GM19452 (cell line): ENCODE data around the gene FBXL14.
A peak's percentile ranks its signal among the peaks of the same experiment; 100 is the strongest.

Source experiments
- ATAC-seq: cut with Tn5 transposase; IDR thresholded peaks from one replicate; pipeline ENCODE4 v1.9.1; 2021; ENCODE audit not compliant: unreplicated experiment

The FBXL14 gene

GRCh38 chr12:1593174-1594005 is 991 bp downstream of the FBXL14 start:
- ATAC-seq = peak; percentile 21

DNA sequence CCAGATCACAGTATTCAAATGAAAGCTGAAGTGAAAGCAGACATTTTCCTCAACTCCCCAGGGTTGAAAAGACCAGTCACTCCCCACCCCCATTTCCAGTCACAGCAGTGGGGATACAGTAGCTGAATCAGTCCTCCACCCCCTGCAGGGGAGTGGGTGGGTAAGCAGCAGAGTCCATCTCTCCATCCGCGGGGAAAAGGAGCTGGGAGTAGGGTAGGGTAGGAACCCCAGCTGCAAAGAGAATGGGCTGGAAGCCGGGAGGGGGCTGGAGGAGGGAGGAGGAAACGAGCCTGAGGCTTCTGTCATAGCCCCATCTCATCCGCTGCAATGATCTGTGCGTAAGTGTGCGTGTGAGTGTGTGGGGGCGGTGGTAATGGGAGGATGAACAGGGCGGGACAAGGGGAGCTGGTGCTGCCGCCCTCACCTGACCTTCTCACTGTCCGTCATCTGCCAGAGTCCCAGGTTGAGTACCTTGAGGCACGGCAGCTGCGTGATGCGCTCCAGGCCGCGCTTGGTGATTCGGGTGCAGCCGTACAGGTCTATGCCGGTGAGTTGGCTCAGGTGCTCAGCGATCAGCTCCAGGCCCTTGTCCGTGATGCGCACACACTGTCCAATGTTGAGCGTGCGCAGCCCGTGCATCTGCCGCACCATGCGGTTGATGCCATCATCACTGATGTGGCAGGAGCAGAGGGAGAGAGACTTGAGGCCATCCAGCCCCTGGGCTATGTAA is 1.8 kb downstream of the FBXL14 start:
- ATAC-seq = no peak

DNA sequence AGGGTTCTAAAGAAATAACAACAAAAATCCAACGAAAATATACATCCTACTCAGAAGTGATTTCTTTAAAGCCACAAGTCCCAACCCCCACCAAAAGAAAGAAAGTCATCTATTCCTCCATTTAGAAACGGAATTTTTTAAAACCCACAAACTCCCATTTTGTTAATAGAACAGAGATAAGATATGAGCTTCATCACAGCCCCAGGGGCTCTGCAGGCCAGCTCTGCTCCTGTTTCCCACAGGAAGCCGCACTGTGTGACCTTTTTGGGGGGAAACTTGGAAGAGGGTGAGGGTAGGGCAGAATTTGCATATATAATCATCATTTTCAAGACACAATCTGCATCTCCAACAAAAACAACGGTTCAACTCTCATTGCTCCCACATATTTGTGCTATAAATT is 2.8 kb downstream of the FBXL14 start:
- no peak for ATAC-seq

DNA sequence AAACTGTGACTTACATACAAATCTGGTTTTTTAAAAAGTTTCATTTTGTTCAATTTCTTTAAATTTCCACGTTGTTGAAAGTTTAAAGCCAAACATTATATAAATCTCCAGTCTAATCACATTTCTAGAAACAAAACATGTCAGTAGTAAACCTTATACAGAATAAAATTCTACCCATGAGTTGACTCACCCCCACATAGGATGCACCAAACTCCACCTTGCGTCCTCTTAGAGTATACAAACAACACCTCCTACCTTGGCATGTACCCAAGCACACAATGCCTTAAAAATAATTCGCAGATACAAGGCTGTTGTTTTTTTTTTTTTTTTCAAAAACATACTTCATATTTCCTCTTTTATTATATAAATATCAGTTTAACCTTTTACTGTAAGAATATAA is 3.3 kb downstream of the FBXL14 start:
- no peak for ATAC-seq

- ATAC-seq = no peak
Measured at GRCh38 chr12:1590221-1590979, 4.0 kb downstream of the FBXL14 start.

- no peak for ATAC-seq
Measured at GRCh38 chr12:1588575-1588947, 5.8 kb downstream of the FBXL14 start.

DNA sequence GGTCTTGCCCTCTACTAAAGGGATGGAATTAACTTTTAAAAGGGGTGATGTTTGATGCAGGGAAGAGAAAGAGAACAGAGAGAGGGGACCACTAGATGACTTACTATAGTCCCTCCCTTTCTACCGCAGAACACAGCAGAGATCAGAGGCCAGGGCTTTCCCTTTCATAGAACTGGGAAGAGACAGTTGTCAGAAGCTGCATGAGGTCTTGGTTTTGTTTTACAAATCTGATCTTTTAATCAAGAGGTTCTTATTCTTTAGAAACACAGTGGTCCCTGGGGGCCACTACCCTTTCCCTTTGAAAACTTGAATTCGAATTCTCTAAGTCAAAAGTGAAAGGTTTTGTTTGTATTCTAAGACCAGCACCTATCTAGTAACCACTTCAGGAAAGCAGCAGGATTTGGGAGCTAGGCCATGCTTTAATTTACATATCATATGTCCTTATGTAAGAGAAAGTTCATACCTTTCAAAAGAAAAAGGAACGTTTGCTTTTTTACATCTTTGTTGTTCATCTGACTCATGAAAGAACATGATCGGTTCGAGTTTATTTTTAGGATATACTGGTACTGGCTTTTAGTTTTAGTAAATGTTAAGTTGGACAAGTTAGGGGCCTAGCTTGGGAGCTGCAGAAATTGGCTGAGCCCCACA is 6.3 kb downstream of the FBXL14 start:
- ATAC-seq = no peak

DNA sequence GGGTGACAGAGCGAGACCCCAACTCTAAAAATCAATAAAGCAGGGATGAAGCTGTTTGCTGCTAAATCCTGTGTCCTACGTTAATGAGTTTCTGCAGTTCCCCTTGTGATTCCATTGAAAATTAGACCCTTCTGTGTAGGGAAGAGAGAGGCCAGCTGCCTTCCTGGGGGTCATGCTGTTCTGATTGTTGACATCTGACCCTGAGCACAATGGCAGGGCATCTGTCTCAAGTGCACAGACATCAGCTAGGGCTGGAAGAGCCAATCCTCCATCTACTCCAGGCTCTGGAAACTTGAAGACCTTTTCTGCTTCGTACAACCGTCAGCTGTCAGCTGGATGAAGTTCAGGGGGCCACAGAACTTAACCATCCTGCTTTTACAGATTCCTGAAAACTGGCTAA is 10.1 kb downstream of the FBXL14 start:
- ATAC-seq = no peak

- peak; percentile 67 for ATAC-seq
Measured at GRCh38 chr12:1583421-1584078, 10.8 kb downstream of the FBXL14 start.

GRCh38 chr12:1582709-1583050 is 11.7 kb downstream of the FBXL14 start:
- ATAC-seq = no peak

DNA sequence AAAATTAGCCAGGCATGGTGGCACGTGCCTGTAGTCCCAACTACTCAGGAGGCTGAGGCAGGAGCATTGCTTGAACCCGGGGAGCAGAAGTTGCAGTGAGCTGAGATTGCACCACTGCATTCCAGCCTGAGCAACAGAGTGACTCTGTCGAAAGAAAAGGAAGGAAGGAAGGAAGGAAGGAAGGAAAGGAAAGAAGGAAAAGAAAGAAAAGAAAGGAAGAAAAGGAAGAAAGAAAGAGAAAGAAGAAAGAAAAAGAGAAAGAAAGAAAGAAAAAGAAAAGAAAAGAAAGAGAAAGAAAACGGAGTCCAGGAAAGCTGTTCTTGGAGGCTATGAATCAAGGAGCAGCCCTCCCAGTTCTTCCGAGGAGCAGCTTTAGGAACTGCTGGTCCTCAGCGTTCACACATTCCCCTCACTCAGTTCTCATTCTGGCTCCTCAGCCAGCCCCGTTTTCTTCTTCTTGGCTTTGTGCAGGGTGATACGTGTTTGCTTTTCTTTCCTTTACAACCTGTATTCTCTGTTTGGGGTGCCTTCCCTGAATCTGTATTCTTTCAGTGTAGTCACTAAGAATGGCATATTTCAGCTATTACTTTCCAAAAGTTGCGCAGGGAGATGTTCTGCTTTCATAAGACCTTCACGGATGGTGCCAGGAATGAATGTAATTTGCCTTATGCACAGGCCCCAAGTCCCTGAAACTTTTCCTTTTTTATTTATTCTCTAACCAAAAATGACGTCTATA is 12.2 kb downstream of the FBXL14 start:
- no peak for ATAC-seq

DNA sequence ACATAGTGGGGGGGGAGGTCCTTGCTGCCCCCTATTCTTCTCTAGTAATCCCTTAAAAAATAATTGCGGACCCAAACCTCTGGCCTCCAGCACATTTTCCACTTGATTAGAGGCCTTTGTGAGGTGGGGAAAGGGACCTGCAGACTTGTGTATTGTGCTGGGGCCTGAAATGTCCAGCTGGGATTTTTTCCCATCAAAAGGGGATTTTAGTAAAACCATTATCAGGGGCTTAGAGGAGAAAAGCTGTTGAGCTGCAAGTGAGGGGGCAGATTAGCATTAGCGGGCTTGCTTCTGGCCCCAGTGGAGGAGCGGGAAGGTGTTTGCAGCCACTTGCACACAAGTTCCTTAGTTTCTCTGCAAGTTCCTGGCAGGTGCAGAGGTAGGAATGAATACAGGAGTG is 13.9 kb downstream of the FBXL14 start:
- no peak for ATAC-seq

DNA sequence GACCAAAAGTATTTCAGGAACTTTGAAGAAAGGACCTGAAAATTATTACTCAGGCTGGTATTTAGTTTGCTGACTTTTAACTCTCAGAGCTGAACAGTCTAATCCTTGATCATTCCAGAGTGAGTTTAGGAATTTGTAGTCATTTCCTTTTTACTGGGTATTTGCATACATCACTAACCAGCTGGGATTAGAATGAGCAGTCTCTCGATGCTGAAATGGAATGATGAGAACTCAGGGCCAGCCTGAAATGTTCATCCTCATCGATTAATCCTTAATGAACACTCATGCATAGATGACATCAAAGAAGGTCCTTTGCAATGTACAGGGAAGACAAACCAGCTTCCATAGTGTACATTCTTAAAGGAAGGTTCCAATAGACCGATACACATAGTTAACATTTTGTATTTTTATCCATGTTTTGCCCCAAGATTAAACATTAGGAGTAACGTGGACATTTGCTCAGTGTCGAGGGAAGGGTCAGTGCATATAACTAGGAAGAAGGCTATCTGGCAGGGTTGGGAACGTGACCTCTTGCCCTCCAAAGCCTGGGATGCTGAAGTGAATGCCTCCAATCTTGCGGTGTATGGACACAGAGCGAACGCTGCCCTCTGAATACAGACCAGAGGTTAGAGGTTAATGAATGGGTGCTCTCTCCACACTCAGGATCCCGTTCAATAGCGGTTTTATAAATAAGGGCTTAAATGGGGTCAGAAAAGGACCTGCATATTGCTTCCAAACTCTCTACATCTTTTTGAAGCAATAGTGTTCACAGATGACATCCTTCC is 14.5 kb downstream of the FBXL14 start:
- ATAC-seq = no peak

DNA sequence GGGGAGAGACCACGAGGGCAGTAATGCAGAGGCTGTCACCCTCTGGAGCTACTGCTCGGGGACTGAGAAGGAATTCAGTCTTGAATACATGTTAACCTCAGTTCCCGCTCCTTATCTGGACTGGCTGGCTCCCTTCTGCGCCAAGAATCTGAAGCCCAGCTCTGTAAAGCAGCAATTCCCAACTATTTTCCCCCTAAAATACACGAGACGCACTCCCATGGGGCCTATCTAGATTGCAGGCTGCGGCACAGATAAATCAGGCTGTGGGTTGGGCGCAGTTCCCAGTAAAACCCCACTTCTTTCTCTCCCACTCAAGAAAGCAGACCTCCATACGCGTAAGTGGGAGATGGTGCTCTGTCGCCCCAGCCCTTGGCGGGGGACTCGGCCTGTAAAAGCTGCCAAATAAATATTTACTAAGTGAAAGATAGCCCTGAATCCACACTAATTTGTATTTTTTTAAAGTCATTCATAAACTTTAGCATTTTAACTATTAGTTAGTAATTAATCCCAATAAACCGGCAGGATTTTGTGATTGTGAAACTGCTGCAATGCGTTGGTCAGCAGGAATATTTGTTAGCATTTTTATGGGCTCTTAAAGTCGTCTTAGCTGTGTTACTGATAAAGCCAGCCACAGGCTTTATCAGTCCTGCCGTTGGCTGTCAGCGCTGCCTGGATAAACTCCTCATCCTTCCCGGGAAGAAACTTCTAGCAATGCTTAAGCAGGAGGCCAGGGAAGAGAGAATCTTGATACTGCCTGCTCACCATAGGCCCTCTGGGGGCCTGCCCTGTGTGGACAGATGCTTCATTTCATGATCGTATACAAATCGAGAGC is 17.8 kb downstream of the FBXL14 start:
- no peak for ATAC-seq

- no peak for ATAC-seq
Measured at GRCh38 chr12:1575408-1576401, 18.7 kb downstream of the FBXL14 start.

GRCh38 chr12:1574865-1575259 is 19.5 kb downstream of the FBXL14 start:
- ATAC-seq = no peak
